NCI-H460 (cell line): Measurements from ENCODE around the gene UQCR11. TPM values are rescaled to one million over a fixed set of nuclear protein-coding genes. Genes with fewer than 3 reads are reported as not detected.

Experiments
- DNase-seq: peaks from one replicate; pipeline ENCODE4 v3.0.0-alpha.2; 2016; ENCODE audit warnings: low read depth; ENCODE audit errors: extremely low read depth
- total RNA-seq: library from RNA; depleted of rRNA; stranded (reverse); fragments of >200 nt; shearing (Covaris generic); gene quantifications from 2 replicates; pipeline ENCODE4 v1.2.3, GENCODE V29; 2014

The UQCR11 gene
- total RNA-seq, 1 experiment from 2014 or later = 83.7 TPM

DNA sequence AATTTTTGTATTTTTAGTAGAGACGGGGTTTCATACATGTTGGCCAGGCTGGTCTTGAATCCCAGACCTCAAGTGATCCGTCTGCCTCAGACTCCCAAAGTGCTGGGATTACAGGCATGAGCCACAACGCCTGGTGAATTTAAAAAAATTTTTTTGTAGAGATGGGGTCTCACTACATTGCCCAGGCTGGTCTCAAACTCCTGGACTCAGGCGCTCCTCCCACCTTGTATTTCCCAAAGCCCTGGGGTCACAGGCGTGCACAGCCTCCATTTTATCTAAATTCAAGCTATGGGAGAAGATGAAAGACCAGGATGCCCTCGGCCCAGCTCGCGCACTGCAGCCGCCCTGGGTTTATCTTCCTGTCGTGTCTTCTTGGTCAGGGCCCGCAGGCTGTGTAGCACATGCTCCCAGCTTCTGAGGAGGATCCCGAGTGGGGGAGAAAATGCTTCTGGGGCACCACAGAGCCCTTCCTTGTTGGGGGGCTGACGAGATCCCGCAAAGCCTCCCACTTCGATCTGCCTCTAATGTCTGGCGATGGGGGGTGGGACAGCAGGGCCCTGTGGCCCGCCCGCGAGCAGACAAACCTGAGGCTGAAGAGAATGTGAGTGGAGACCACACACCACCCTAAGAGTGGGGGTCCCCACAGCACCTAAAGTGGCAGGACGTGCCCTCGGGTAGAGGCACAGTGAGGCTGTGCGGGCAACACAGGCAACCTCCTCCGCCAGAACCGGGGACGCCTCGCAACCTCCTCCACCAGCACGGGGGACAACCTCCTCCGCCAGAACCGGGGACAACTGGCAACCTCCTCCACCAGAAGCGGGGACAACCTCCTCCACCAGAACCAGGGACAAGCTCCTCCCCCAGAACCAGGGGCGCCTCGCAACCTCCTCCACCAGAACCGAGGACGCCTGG is 31.3 kb upstream of the UQCR11 start:
- no peak for DNase-seq

DNA sequence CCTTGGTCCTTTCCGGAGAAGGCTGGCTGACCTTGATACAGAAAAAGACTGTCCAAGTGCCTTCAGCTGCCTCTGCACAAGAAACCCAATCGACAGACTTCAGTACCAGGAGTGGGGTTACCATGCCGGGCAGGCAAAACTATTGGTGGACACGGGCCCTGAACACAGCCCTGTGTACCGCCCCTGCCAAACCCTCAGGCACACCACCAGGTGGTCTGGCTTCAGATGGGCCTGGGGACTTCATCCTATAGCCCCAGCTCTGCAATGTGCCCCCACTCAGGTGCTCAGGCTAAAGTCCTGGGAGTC is 29.6 kb upstream of the UQCR11 start:
- DNase-seq = no peak

DNA sequence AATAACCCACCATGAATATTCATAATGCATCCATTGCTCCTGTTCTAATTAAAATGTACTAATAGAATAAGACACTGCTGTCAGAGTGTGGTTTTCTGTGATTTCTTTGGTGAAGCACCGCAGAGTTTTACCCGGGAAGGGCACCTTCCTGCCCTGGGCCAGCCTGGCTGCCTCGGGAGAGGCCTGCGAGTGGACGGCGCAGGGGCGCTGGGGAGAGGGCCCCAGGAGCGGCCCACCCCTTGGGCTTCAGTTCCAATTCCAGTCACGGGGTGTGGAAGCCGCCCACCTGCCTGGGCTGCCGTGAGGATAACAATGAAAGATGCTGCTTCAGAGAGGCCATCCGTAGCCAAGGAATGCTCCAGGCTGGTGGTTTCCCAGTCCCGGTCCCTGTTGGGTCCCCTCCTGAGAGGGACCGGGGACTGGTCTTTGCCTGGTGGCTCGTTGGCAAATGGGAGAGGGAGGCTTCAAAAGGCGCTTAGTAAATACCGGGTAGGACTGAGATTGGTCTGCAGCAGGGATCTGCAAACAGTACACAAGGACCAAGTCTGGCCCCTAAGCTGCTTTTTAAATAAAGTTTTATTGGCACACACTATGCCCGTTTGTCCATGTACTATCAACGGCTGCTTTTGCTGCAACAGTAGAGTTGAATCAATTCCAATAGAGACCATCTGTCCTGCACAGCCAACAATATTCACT is 29.1 kb upstream of the UQCR11 start:
- DNase-seq = no peak

DNA sequence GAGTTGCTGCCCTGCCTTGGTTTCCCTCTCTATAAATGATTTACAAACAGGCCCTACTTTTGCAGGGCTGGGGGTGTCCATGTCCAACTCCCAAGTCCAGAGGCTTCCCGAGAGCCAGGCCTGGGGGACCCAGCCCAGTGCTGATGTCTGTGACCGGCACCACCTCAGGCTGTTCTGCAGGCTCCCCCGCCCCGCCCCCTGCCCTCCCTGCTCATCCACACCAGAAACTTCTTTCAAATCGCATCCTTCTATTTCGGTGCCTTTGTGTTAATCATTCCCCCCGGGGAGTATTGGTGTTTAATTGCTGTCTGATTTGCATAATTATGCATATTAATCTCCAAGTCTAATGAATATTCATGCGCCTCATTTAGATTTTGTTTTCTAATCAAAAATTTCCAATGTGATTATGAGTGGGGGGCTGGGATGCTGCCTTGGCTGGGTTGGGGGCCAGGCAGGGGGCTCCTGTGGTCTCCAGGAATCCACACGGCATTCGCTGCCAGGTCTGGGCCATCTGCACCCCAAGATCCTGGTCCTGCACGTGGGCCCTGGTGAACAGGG is 28.1 kb upstream of the UQCR11 start:
- no peak for DNase-seq

DNA sequence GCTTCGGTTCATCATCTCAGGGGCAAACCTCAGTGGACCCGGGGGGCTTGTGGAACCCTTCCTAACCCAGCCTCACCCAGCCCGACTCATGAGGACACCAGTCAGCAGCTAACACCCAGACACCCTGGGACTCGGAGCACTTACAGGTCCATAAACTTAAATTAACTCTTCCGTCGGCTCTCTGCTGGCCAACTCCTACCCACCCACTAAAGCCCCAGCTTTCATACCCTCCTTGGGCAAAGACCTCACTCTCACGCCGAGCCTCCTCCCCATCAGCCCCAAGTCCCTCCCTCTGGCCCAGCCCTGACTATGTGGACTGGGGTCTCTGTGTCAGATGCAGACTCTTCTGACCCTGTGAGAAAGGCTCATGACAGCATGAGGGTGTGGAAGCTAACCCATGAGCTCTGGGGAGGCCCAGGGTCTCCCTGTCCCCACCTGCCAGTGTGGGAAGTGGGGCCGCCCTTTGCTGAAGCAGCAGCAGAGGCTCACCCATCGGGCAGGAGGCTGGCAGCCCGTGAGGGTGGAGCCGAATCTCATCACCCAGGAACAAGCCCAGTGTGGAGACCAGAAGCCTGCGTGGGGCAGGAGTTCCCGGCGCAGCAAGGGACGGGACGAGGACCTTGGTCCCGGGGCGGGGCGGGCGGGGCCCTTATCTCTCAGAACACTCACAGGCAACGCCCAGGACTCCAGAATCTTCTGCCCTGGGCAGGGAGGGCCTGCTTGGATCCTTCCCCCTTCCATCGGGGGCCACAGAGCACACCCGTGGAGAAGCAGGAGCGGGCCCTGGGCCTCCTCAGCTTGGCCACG is 27.4 kb upstream of the UQCR11 start:
- DNase-seq = no peak

DNA sequence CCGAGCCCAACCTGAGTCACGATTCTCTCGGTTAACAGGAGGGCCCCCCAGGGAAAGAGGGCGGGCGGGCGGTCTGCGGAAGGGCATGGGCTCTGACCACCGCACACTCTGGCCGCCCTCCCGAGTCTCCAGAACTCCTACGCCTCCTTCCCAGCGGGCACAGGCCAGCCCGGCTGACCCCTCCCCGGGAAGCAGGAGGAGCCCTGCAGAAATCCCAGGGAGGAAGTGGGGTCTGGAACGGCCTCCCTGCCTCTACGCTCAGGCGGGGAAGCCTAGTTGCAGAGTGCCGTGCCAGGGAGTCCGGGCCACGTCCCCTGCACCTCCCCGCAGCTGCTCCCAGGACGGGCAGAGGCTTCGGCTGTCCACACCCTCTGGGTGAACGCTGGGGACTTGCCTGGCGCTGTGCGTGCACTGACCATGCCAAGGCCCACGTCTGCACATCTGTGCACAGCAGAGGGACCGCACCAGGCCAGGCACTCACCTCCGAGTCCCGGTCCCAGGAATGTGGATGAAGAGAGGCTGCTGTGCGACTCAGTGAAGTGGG is 26.4 kb upstream of the UQCR11 start:
- no peak for DNase-seq

DNA sequence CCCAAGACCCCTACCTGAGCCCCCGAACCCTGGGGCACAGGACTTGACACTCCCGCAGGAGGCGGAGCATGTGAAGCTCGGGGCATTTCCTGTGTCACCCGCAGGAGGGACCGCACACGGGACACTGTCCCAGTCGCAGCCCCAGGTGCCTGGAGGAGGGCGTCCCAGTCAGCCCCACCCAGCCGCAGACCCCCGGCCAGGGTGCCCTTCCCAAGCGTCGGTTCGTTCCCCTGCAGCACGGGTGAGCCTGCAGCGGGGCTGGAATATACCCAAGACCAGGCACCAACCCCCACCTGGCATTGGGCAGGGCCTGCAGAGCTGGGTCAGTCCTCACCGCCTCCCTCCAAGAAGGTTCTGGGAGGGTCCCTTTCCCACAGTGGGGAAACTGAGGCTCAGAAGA is 25.5 kb upstream of the UQCR11 start:
- no peak for DNase-seq

DNA sequence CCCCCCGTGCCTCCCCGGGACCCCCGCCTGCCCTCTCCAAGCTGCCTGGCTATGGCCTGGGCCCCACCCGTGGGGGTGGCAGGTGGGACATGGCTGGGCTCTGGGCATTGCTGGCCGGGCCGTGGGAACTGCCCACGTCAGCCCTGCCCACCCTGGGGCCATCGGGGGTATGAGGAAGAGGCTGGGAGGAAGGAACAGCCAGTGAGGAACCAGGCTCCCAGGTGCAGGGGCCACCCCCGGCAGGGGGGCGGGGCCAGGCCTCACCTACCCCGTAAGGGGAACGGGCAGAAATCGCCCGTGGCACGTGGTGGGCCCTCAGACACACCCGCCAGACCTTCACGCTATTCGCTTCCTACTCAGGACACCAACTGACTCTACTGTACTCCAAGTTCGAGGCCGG is 24.8 kb upstream of the UQCR11 start:
- no peak for DNase-seq

DNA sequence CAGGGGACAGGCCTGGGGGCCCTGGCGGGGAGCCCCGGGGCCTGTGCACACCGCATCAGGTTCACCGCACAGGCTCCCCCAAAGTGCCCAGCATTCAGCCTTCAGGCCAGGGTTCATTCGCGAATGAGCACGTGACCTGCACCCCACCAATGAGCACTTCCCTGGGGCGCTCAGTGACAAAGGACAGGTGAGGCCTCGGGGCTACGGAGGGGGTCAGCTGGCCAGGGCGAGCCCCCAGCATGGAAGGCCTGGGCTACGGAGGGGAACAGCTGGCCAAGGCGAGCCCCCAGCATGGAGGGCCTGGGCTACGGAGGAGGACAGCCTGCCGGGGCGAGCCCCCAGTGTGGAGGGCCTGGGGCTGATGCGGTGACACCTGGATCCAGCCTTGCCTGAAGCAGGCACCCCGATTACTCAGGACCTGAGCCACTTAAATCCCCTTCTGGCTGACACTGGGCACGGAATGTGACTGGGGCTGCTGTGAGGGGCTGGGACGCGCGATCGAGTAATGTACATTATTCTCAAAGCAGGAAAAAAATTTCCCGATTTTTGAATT is 24.1 kb upstream of the UQCR11 start:
- no peak for DNase-seq

DNA sequence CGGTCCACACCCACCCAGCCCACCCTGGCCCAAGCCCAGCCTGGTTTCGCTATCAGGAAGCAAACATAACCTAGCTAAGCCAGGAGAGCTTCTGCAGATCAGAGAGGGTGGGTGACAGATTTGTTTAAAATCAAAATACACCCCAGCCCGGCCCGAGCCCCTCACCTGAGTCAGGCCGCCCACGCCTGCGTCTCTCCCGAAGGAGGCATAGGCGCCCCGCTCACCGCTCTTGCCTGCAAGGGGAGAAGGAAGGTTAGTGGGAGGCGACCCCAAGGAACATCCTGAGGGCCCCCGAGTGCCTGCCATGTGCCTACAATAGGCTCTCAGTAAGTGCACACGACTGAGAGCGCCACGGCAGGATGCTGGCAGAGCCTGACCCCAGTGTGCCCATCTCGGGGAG is 21.9 kb upstream of the UQCR11 start:
- no peak for DNase-seq

DNA sequence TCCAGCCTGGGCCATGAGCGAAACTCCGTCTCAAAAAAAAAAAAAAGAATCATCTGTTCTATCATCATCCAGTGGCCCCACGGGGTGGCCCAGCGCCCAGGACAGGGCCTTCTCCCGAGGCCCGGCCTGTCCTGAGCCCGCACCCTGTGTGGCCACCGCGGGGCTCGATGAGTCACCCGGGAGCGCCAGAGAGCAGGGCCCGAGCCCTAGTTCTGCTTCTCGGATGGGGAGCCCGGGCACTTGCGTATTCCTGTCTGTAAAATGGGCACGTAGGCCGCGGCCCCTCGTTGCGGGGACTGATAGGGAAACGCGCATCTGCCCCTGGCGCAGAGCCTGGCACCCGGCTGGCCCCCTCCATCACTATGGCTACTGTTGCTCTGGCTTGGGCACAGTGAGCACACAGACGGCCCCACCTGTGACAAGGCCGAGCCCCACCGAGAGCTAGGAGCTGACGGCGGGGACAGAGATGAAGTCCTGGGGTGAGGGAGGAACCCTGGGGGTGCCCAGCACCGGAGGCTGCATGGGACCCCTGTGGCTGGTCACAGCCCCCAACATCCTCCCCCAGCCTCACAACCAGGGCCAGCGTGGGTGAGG is 21.3 kb upstream of the UQCR11 start:
- no peak for DNase-seq

DNA sequence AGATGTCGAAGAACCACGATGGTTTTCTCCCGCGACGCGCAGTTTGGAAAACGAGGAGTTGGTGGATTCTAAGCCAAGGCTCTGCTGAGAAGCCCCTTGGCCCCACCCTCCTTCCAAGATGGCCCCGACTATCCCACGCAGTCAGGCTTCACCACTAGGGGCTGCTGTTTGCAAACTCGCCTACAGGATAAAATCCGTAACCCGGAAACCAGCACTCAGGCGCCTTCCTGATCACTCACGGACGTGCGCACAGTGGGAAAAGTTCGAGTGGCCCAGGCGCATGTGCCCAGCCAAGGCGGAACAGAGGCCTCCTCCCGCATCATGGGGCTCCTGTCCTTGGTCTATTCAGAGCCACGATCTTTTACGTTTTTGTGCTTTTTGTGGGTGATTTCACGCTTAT is 19.2 kb upstream of the UQCR11 start:
- peak; percentile 18 for DNase-seq

DNA sequence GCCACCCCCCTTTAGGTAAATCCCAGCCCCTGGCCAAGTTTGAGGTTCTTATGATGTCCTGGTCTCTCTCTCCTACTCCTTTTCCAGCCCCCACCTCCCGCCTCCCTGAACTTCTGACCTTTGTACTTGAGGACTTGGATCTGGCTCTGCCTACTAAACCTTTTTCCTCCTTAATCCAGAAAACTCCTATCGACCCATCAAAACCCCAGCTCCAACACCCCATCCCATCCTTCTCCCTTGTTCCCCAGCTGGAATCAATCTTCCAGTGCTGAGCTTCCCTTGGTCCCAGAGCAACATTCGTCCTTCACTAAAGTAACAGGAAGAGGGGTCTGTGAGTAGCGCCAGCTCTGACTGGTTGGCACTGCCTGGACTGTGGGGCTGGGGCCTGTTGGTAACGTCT is 17.3 kb upstream of the UQCR11 start:
- no peak for DNase-seq

DNA sequence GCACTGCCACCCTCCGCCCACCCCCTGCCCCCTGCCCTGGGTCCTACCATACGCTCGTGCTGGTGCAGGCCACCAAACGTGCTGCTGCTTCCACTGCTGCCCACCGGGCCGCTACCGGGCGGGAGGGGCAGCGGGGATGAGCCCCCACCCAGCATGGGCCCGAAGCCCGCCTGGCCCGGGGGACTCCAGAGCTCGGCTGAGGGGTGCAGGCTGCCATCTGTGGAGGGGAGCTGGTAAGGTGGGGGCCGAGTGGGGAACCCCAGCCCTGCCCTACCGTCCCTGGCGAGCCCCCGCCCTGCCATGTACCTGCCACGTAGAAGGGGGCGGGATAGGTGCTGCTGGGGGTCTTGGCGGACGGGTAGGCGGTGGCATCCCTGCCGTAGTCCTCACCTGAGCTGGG is 16.7 kb upstream of the UQCR11 start:
- no peak for DNase-seq

DNA sequence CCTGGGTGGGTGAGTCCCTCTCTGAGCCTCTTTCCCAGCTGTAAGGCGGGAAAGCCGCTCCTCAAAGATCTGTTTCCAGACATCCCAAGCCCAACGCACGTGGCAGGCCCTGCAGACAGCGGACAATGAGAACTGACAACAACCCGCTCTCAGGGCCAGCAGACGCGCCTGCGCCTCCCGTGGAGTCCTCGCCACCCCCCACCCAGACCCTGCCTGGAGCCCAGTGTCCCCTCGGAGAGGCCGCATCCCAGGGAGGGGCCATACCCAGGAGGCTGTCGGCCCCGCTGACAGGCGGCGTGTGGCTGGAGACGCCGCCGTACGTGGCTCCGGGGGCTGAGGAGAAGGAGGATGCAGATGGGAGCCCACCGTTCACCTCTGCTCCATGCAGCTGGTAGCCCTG is 16.3 kb upstream of the UQCR11 start:
- DNase-seq = no peak

DNA sequence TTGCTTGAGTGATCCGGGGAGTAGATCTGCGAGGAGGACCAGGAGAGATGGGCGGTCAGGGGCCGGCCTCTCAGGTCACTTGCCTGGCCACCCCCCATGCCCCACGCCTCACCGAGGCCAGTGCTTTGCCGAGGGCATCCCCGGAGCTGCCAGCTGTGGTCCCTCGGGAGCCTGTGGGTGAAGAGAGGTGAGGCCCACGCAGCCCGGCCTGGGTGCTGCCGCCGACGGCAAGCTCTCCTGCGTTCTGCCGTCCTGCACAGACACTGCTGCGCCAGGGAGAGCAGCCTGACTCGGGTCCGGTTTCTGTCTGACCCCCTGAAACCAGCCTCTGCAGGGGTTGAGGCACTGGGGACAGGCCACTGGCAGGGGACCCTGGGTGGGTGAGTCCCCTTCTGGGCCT is 15.8 kb upstream of the UQCR11 start:
- DNase-seq = no peak

DNA sequence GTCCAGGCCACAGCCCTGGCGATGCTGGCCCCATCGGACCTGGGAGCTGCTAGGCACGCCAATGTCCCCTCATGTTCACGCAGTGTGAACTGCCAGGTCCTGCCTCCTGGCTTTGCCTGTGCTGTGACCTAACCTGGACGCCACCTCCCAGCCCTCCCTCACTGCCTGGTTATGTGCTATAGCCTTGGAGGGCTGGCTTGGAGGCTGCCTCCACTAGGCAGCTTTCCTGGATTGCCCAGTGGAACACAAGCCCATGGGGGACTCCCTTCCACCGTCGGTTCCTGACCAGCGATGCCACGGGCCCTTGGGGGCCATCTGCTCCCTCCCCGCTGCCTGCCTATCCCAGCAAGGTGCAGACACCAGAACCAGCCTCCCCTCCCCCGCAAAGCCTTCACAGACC is 15.2 kb upstream of the UQCR11 start:
- DNase-seq = no peak

DNA sequence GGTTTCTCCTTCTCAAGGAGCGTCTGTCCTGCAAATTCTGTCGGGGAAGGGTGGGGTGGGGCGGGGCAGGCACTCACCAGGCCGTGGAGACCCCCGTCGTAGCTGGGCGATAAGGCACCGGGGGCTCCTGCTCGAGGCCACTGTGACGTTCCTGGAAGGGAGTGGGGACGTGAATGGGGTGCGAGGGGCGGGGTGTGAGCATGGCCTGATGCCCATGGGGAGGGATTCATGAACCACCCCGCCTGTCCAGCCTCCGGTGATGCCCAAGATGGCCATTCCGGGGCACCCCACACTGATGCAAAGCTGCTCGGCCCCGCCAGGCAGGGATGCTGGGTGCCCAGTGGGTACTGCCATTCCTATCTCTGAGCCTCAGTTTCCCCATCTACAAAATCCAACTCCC is 14.4 kb upstream of the UQCR11 start:
- DNase-seq = no peak

DNA sequence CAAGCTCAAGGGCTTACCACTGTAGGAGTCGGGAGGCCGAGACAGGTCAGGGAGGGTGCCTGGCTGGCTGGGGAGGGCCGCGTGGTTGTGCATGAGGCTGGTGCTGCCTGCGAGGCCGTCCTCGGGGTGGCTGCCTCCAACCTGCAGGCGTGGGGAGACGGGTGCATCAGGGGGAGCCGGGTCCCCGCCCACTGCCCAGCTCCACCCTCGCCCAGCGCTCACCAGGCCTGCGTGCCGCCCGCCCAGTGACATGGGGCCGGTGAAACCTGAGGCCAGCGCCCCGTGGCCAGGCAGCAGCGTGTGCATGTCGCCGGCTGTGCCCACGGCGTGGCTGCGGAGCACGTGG is 13.8 kb upstream of the UQCR11 start:
- DNase-seq = no peak
